ENCODE data around the gene UBE3C.

Gene UBE3C

GRCh38 chr7:157265051-157265450 is 126.3 kb downstream of the UBE3C start:
- TF ChIP-seq CTCF (IDR thresholded peaks at IDR 0.05): no peak

GRCh38 chr7:157266272-157266671 is 127.5 kb downstream of the UBE3C start:
- TF ChIP-seq CTCF (IDR thresholded peaks at IDR 0.05): no peak

- TF ChIP-seq CTCF (IDR thresholded peaks at IDR 0.05): no peak
These were observed 128.8 kb downstream of the UBE3C start for GRCh38 chr7:157267516-157267915.

GRCh38 chr7:157267956-157268355 is 129.2 kb downstream of the UBE3C start:
- no peak for TF ChIP-seq CTCF (IDR thresholded peaks at IDR 0.05)

- TF ChIP-seq CTCF (IDR thresholded peaks at IDR 0.05): no peak
These were observed 129.8 kb downstream of the UBE3C start for GRCh38 chr7:157268540-157268939.

- no peak for TF ChIP-seq CTCF (IDR thresholded peaks at IDR 0.05)
These were observed 130.8 kb downstream of the UBE3C start for GRCh38 chr7:157269341-157270059.

GRCh38 chr7:157270060-157270444 is 131.3 kb downstream of the UBE3C start:
- TF ChIP-seq CTCF (IDR thresholded peaks at IDR 0.05): no peak
